ENCODE data around the gene EXOC3.
"Not testable (repeated sequence)": the region's sequence is repeated elsewhere in the genome, so short reads cannot be mapped to it uniquely, and the experiment has no call there.

The EXOC3 gene

DNA sequence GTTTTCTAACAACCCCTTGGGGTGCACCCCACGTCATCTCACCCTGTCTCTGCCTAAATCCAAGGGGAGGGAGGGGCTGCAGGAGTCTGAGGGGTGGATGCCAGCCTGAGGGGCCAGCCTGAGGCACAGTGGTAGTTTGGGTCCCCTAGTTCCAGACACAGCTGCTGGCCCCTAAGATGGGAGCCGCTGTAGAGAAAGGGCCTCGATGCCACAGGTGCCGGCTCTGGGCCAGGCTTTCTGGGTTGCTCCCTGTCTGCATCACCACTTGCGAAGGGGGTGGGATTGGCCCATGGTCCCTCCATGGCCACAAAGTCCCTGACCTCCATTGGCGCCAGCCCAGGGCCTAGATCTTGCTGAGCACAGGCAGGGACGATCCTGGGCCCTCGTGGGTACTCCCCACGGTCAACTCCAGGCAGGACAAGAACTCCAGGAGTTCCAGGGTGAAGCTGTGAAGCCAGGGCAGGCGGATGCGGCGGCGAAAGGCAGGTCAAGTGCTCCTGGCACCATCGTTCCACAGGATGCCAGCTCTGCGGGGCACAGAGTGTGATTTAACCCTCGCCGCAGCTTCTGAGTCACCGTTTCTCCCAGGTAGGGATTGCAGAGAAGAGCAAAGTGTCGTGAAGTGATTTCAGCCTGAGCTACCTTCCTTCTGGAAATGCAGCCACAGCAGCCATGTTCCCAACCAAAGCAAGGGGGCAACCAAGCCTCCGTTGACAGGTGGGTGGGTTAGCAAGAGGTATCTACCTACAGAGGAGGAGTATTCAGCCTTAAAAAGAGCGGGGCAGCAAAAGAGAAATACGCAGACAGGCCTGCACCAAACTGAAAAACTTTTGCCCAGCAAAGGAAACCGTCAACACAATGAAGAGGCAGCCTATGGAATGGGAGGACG is 41.6 kb upstream of the EXOC3 start:
- Histone ChIP-seq H3K9me3 (ENCODE audit: control insufficient read depth, insufficient read depth, low read length) (no peaks in the 10 kb centered on the region), H3K4me1 (ENCODE audit: control insufficient read depth, insufficient read depth, low read length) (no peaks in the 10 kb centered on the region), H3K36me3 (ENCODE audit: control insufficient read depth, insufficient read depth, low read length) (no peaks in the 10 kb centered on the region), H3K4me3 (ENCODE audit: low read depth, low read length) (no peak overlapping the region), H3K9ac (ENCODE audit: low read depth, low read length) (no peak overlapping the region), H3K27me3 (ENCODE audit: control insufficient read depth, insufficient read depth, low read length) (no peaks in the 10 kb centered on the region)

DNA sequence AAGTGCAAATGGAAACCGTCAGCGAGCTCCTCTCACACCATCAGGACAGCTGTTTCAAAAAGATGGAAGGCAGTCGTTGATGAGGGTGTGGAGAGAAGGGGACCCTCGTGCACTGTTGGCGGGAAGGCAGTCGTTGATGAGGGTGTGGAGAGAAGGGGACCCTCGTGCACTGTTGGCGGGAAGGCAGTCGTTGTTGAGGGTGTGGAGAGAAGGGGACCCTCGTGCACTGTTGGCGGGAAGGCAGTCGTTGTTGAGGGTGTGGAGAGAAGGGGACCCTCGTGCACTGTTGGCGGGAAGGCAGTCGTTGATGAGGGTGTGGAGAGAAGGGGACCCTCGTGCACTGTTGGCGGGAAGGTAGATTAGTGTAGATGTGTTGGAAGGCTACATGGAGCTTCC is 40.8 kb upstream of the EXOC3 start:
- H3K27me3 ChIP-seq (ENCODE audit: control insufficient read depth, insufficient read depth, low read length), result not testable (repeated sequence)

DNA sequence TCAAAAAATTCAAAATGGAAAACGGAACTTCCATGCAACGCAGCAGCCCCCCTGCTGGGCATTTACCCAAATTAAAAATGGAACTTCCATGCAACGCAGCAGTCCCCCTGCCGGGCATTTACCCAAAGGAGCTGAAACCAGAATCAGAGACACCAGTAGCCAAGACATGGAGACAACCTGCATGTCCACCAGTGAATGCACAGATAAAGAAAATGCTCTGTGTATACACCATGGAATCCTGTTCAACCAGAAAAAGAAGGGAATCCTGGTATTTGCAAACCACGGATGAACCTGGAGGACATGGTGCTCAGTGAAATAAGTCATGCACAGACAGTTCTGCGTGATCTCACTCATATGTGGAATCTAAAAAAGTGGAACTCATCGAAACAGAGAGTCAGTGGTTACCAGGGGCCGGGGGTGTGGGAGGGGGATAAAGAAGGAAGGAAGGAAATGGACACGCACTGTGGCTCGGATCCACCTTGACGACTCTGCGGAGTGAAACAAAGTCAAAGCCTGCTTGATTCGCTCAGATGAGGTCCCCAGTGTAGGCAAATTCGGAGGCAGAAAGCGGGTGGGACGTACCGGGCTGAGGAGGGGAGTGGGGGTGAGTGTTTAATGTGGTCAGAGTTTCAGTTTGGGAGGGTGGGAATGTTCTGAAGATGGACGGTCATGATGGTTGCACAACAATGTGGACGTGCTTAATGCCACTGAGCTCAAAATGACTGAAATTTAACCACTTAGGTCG is 40.2 kb upstream of the EXOC3 start:
- no peak overlapping the region for H3K9ac ChIP-seq (ENCODE audit: low read depth, low read length)
- H3K4me1 ChIP-seq (ENCODE audit: control insufficient read depth, insufficient read depth, low read length), result no peaks in the 10 kb centered on the region
- H3K36me3 ChIP-seq (ENCODE audit: control insufficient read depth, insufficient read depth, low read length), result no peaks in the 10 kb centered on the region
- H3K4me3 ChIP-seq (ENCODE audit: low read depth, low read length), result no peak overlapping the region
- no peaks in the 10 kb centered on the region for H3K27me3 ChIP-seq (ENCODE audit: control insufficient read depth, insufficient read depth, low read length)
- no peaks in the 10 kb centered on the region for H3K9me3 ChIP-seq (ENCODE audit: control insufficient read depth, insufficient read depth, low read length)

More for the DNA sequence above, 40.8 kb upstream of the EXOC3 start:
- H3K9me3 ChIP-seq (ENCODE audit: control insufficient read depth, insufficient read depth, low read length); H3K36me3 ChIP-seq (ENCODE audit: control insufficient read depth, insufficient read depth, low read length); H3K4me3 ChIP-seq (ENCODE audit: low read depth, low read length); H3K4me1 ChIP-seq (ENCODE audit: control insufficient read depth, insufficient read depth, low read length); H3K9ac ChIP-seq (ENCODE audit: low read depth, low read length): not testable (repeated sequence)

DNA sequence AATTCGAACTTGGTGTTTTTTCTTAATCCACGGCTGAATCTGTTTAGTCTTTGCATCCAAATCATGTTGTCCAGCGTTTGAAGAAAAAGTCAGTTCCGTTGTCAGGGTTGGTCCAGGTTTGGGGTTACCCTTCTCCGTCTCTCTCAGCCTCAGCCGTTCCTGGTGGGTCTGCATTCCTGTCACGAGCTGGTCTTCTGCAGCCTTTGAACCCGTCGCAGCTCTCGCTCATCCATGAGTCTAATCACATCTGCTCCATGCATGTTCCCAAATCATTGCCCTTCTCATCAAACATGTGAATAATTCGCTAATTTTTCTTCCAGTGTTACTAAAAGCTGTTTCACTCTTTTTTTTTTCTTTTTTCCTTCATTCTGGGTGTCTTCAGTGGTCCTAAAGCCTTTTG is 39.0 kb upstream of the EXOC3 start:
- no peak overlapping the region for H3K9ac ChIP-seq (ENCODE audit: low read depth, low read length)
- H3K4me3 ChIP-seq (ENCODE audit: low read depth, low read length), result no peak overlapping the region
- H3K9me3 ChIP-seq (ENCODE audit: control insufficient read depth, insufficient read depth, low read length), result no peaks in the 10 kb centered on the region
- no peaks in the 10 kb centered on the region for H3K36me3 ChIP-seq (ENCODE audit: control insufficient read depth, insufficient read depth, low read length)
- H3K4me1 ChIP-seq (ENCODE audit: control insufficient read depth, insufficient read depth, low read length), result no peaks in the 10 kb centered on the region
- no peaks in the 10 kb centered on the region for H3K27me3 ChIP-seq (ENCODE audit: control insufficient read depth, insufficient read depth, low read length)

DNA sequence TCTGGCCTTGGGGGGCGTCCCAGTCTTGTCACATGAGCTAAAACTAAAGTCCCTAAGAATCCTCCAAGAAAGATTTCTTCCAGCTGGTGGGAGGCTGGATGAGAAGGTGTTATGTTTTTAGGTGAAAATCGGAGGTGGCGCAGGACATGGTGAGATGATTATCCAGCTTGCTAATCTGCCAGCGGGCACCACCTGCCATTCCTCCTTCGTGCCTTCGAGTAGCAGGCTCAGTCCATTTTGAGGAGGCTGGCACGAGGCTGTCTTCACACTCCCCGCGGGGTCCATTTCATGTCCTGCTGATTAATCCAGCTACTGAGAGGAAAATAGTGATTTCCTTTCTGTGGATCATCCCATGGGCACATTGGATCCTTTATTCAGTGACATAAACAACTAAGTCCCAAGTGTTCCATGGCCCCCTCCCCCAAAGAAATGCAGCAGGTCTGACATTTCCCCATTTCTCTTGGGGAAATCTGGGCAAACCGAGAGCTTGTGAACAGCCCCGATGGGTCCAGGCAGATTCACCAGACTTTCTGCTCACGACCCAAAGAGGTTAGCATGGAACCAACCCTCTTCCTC is 38.2 kb upstream of the EXOC3 start:
- H3K9me3 ChIP-seq (ENCODE audit: control insufficient read depth, insufficient read depth, low read length), result no peaks in the 10 kb centered on the region
- H3K9ac ChIP-seq (ENCODE audit: low read depth, low read length), result no peak overlapping the region
- H3K4me1 ChIP-seq (ENCODE audit: control insufficient read depth, insufficient read depth, low read length), result no peaks in the 10 kb centered on the region
- H3K27me3 ChIP-seq (ENCODE audit: control insufficient read depth, insufficient read depth, low read length), result no peaks in the 10 kb centered on the region
- no peak overlapping the region for H3K4me3 ChIP-seq (ENCODE audit: low read depth, low read length)
- H3K36me3 ChIP-seq (ENCODE audit: control insufficient read depth, insufficient read depth, low read length), result no peaks in the 10 kb centered on the region

DNA sequence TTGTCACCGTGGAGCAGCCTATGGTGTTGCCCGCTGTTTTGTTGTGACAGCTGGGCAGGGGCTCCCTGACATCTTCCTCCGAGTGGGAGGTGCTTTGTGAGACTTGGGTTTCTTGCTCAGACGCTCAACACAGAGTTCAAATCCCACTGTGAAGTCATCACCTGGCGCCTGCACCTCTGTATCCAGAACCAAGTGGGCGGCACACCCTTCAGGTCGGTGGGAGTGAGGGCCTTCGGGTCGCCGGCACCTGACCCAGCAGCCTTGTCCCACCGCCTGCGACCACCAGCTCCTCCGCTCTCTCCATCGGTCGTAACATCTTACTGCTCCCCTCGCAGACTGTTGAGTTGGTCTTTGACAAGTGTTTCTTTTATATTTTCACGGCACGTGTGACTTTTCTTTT is 37.6 kb upstream of the EXOC3 start:
- Histone ChIP-seq H3K36me3 (ENCODE audit: control insufficient read depth, insufficient read depth, low read length) (no peaks in the 10 kb centered on the region), H3K9ac (ENCODE audit: low read depth, low read length) (no peak overlapping the region), H3K27me3 (ENCODE audit: control insufficient read depth, insufficient read depth, low read length) (no peaks in the 10 kb centered on the region), H3K9me3 (ENCODE audit: control insufficient read depth, insufficient read depth, low read length) (no peaks in the 10 kb centered on the region), H3K4me1 (ENCODE audit: control insufficient read depth, insufficient read depth, low read length) (no peaks in the 10 kb centered on the region), H3K4me3 (ENCODE audit: low read depth, low read length) (no peak overlapping the region)

DNA sequence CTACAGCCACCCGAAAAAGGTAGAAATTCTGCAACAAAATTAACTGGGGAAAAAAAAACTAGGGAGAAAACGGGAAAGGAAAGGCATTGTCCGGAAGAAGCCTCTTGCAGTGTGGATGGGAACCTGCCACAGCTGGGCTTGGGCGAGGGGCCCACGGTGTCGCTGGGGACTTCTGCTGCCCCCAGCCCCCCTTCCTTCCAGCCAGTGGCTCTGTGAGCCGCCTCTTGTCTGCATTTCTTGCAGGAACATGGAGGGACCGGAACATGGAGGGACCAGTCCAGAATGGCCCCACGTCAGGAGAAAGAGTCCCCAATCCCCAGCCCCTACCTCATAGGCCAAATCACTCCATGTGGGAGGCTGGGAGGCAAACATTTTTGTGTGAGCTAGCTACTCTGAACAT is 36.9 kb upstream of the EXOC3 start:
- no peak overlapping the region for H3K4me3 ChIP-seq (ENCODE audit: low read depth, low read length)
- H3K27me3 ChIP-seq (ENCODE audit: control insufficient read depth, insufficient read depth, low read length), result no peaks in the 10 kb centered on the region
- no peak overlapping the region for H3K9ac ChIP-seq (ENCODE audit: low read depth, low read length)
- no peaks in the 10 kb centered on the region for H3K36me3 ChIP-seq (ENCODE audit: control insufficient read depth, insufficient read depth, low read length)
- no peaks in the 10 kb centered on the region for H3K9me3 ChIP-seq (ENCODE audit: control insufficient read depth, insufficient read depth, low read length)
- H3K4me1 ChIP-seq (ENCODE audit: control insufficient read depth, insufficient read depth, low read length), result no peaks in the 10 kb centered on the region

DNA sequence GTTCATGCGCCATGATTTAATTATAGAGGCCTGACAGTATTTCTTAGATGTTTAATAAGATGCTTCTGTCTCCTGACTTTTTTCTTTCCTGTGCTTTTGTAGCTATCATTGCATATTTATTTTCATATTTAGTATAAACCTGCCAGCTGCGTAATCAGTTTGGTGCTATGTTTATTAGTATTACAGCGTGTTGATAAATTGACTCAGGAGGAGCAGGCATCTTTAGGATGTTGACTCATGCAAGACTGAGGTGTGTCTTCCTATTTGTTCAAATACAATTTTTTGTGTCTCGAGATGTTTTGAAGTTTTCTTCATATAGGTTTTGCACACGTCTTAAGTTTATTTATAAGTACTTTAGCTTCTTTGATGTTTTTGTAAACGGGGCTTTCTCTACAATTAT is 35.9 kb upstream of the EXOC3 start:
- Histone ChIP-seq H3K9ac (ENCODE audit: low read depth, low read length) (no peak overlapping the region), H3K36me3 (ENCODE audit: control insufficient read depth, insufficient read depth, low read length) (no peaks in the 10 kb centered on the region), H3K4me3 (ENCODE audit: low read depth, low read length) (no peak overlapping the region), H3K4me1 (ENCODE audit: control insufficient read depth, insufficient read depth, low read length) (no peaks in the 10 kb centered on the region), H3K9me3 (ENCODE audit: control insufficient read depth, insufficient read depth, low read length) (no peaks in the 10 kb centered on the region), H3K27me3 (ENCODE audit: control insufficient read depth, insufficient read depth, low read length) (no peaks in the 10 kb centered on the region)

DNA sequence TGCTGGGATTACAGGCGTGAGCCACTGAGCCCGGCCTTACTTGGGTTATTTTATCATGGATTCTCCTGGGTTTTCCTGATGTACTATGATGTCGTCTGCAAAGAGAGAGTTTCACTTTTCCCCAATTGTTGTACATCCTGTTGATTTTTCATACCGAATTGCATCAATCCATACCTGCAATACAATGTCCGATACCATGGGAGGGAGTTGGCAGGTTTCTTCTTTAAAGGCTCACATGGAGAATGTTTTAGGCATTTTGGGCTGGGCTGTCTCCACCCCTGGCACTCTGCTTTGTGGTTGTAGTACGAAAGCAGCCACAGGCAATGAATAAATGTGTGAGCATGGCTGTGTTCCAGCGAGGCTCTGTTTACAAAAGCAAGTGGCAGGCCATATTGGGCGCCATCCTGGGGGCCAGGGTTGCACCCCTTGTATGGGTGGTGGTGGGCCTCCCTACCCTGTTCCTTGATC is 35.1 kb upstream of the EXOC3 start:
- H3K27me3 ChIP-seq (ENCODE audit: control insufficient read depth, insufficient read depth, low read length), result no peaks in the 10 kb centered on the region
- no peaks in the 10 kb centered on the region for H3K9me3 ChIP-seq (ENCODE audit: control insufficient read depth, insufficient read depth, low read length)
- no peaks in the 10 kb centered on the region for H3K4me1 ChIP-seq (ENCODE audit: control insufficient read depth, insufficient read depth, low read length)
- H3K9ac ChIP-seq (ENCODE audit: low read depth, low read length), result no peak overlapping the region
- H3K36me3 ChIP-seq (ENCODE audit: control insufficient read depth, insufficient read depth, low read length), result no peaks in the 10 kb centered on the region
- H3K4me3 ChIP-seq (ENCODE audit: low read depth, low read length), result no peak overlapping the region

DNA sequence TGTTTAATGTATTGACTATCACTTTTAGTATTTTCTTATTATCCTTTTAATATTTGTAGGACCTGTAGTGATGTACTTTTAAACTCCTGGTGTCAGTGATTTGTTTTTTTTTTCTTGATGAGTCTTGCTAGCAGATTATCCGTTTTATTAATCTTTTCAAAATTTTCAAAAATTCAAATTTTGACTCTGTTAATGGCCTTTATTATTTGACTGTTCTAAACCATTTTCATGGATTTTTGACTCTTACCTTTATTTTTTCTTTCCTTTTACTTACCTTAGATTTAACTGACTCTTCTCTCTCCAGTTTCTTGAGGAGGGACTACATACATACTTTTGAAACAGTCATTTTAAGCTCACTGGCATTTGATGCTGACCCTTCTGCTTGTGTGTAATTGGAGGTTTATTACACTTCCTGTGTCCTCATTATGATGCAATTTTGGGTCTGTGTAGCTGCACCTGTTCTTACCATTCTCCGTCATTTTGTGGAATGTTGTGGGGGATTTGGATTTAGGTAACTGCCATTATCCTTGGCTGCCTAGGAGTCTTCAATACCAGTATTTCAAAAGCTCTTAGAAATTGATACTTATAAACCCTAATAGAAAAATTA is 32.0 kb upstream of the EXOC3 start:
- H3K9me3 ChIP-seq (ENCODE audit: control insufficient read depth, insufficient read depth, low read length), result no peaks in the 10 kb centered on the region
- H3K4me1 ChIP-seq (ENCODE audit: control insufficient read depth, insufficient read depth, low read length), result no peaks in the 10 kb centered on the region
- H3K36me3 ChIP-seq (ENCODE audit: control insufficient read depth, insufficient read depth, low read length), result no peaks in the 10 kb centered on the region
- H3K27me3 ChIP-seq (ENCODE audit: control insufficient read depth, insufficient read depth, low read length), result no peaks in the 10 kb centered on the region
- no peak overlapping the region for H3K9ac ChIP-seq (ENCODE audit: low read depth, low read length)
- no peak overlapping the region for H3K4me3 ChIP-seq (ENCODE audit: low read depth, low read length)

DNA sequence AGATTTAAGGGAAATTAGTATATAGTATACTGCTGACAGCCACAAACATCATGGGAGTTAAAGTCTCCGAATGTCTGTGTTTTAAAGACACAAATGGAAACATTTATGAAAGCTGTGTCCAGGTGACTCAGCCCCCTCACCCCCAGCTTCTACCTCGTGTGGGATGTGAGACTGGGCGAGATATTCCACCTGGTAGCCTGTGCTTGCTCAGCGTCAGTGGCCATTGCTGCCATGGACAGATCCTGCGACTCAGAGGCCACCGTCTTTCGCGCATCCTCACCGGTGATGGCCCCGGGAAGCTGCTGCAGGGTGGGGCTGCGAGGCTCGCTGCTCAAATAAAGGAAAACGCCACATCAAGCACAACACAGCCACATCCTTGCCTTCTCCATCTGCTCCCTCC is 31.2 kb upstream of the EXOC3 start:
- Histone ChIP-seq H3K4me1 (ENCODE audit: control insufficient read depth, insufficient read depth, low read length) (no peaks in the 10 kb centered on the region), H3K27me3 (ENCODE audit: control insufficient read depth, insufficient read depth, low read length) (no peaks in the 10 kb centered on the region), H3K9ac (ENCODE audit: low read depth, low read length) (no peak overlapping the region), H3K9me3 (ENCODE audit: control insufficient read depth, insufficient read depth, low read length) (no peaks in the 10 kb centered on the region), H3K36me3 (ENCODE audit: control insufficient read depth, insufficient read depth, low read length) (no peaks in the 10 kb centered on the region), H3K4me3 (ENCODE audit: low read depth, low read length) (no peak overlapping the region)
